HEK293 (cell line): Measurements from ENCODE around the gene ASL.
"Not testable (repeated sequence)": the region's sequence is repeated elsewhere in the genome, so short reads cannot be mapped to it uniquely, and the experiment has no call there.

ENCODE experiments used
- CTCF ChIA-PET: fragments of 350-600 bp; formaldehyde crosslinking; extraction: SDS; loops from one replicate; lab custom pipeline; 2021; ENCODE audit warnings: antibody characterized with exemption; lab: Yijun Ruan, JAX
- POLR2A ChIA-PET: fragments of 300-600 bp; formaldehyde crosslinking; extraction: SDS; loops from one replicate; lab custom pipeline; 2020; ENCODE audit warnings: antibody characterized with exemption, inconsistent platforms; lab: Yijun Ruan, JAX
- H3K27ac ChIP-seq: fragments of 200-500 bp; sonication (Bioruptor generic); 2 replicates; pipeline ENCODE4 v1.5.1; 2014; ENCODE audit warnings: low read depth, low read length, control low read depth, inconsistent platforms; ENCODE audit errors: extremely low read depth
- H3K36me3 ChIP-seq, 2 experiments: fragments of 200-500 bp in 1 of 2; sonication (Bioruptor generic) in 1 of 2; 1 replicate in 1 of 2; 2 replicates in 1 of 2; pipeline ENCODE4 v1.5.1; 2014 to 2017; ENCODE audit warnings: inconsistent platforms in 2 of 2, low read length in 2 of 2; ENCODE audit not compliant: control insufficient read depth in 2 of 2, insufficient read depth in 1 of 2
- H3K4me1 ChIP-seq: fragments of 200-500 bp; sonication (Bioruptor generic); 2 replicates; pipeline ENCODE4 v1.5.1; 2014; ENCODE audit warnings: mild to moderate bottlenecking, low read length, inconsistent platforms; ENCODE audit not compliant: control insufficient read depth, insufficient read depth
- H3K4me3 ChIP-seq: 2 replicates; pipeline ENCODE4 v1.5.1; 2011; ENCODE audit warnings: low read depth, mild to moderate bottlenecking, control low read depth, low read length, moderate library complexity
- H3K9me3 ChIP-seq: fragments of 200-500 bp; sonication (Bioruptor generic); 2 replicates; pipeline ENCODE4 v1.5.1; 2014; ENCODE audit warnings: low read depth, low read length, inconsistent platforms; ENCODE audit not compliant: control insufficient read depth, insufficient read depth
- BCL11A ChIP-seq: fragments of 450-650 bp; formaldehyde crosslinking; IDR thresholded peaks from 2 replicates; pipeline ENCODE4 v1.5.1; 2016; ENCODE audit warnings: low read depth, missing biosample characterization, missing genetic modification characterization
- GFI1B ChIP-seq: fragments of 450-650 bp; formaldehyde crosslinking; IDR thresholded peaks from 2 replicates; pipeline ENCODE4 v1.5.1; 2016; ENCODE audit warnings: missing biosample characterization, missing genetic modification characterization
- HOXD13 ChIP-seq: sonication (generic); formaldehyde crosslinking; IDR thresholded peaks from 2 replicates; pipeline ENCODE4 v1.8.0; 2022; ENCODE audit warnings: missing genetic modification reagents, borderline replicate concordance
- KLF7 ChIP-seq: fragments of 450-650 bp; formaldehyde crosslinking; IDR thresholded peaks from 2 replicates; pipeline ENCODE4 v1.5.1; 2016; ENCODE audit warnings: missing biosample characterization, missing genetic modification characterization, borderline replicate concordance
- MYNN ChIP-seq: fragments of 450-650 bp; formaldehyde crosslinking; IDR thresholded peaks from 2 replicates; pipeline ENCODE4 v1.5.1; 2016; ENCODE audit warnings: missing biosample characterization, missing genetic modification characterization, borderline replicate concordance
- PRDM10 ChIP-seq: fragments of 450-650 bp; formaldehyde crosslinking; IDR thresholded peaks from 2 replicates; pipeline ENCODE4 v1.5.1; 2016; ENCODE audit warnings: missing biosample characterization, missing genetic modification characterization
- SCRT2 ChIP-seq: fragments of 450-650 bp; formaldehyde crosslinking; IDR thresholded peaks from 2 replicates; pipeline ENCODE4 v1.5.1; 2016; ENCODE audit warnings: missing biosample characterization, missing genetic modification characterization
- ZBTB11 ChIP-seq: fragments of 450-650 bp; formaldehyde crosslinking; conservative IDR thresholded peaks from 2 replicates; pipeline ENCODE4 v1.5.1; 2016; ENCODE audit warnings: low read depth, missing biosample characterization, missing genetic modification characterization
- ZBTB21 ChIP-seq: fragments of 450-650 bp; formaldehyde crosslinking; IDR thresholded peaks from 2 replicates; pipeline ENCODE4 v1.5.1; 2017; ENCODE audit warnings: missing biosample characterization, missing genetic modification characterization
- ZNF146 ChIP-seq: fragments of 450-650 bp; formaldehyde crosslinking; IDR thresholded peaks from 2 replicates; pipeline ENCODE4 v1.5.1; 2016; ENCODE audit warnings: missing biosample characterization, missing genetic modification characterization
- ZNF280C ChIP-seq: fragments of 450-650 bp; formaldehyde crosslinking; IDR thresholded peaks from 2 replicates; pipeline ENCODE4 v1.5.1; 2016; ENCODE audit warnings: missing biosample characterization, missing genetic modification characterization
- ZNF280D ChIP-seq: fragments of 450-650 bp; formaldehyde crosslinking; IDR thresholded peaks from 2 replicates; pipeline ENCODE4 v1.5.1; 2016; ENCODE audit warnings: missing biosample characterization, missing genetic modification characterization
- ZNF362 ChIP-seq: fragments of 450-650 bp; formaldehyde crosslinking; IDR thresholded peaks from 2 replicates; pipeline ENCODE4 v1.5.1; 2016; ENCODE audit warnings: missing biosample characterization, missing genetic modification characterization
- ZNF521 ChIP-seq: fragments of 450-650 bp; formaldehyde crosslinking; IDR thresholded peaks from 2 replicates; pipeline ENCODE4 v1.5.1; 2017; ENCODE audit warnings: missing biosample characterization, mild to moderate bottlenecking, missing genetic modification characterization
- ZNF600 ChIP-seq: fragments of 450-650 bp; formaldehyde crosslinking; IDR thresholded peaks from 2 replicates; pipeline ENCODE4 v1.5.1; 2016; ENCODE audit warnings: missing biosample characterization, missing genetic modification characterization
- ZNF639 ChIP-seq: fragments of 450-650 bp; formaldehyde crosslinking; IDR thresholded peaks from 2 replicates; pipeline ENCODE4 v1.5.1; 2016; ENCODE audit warnings: missing biosample characterization, missing genetic modification characterization
- ZNF707 ChIP-seq: fragments of 450-650 bp; formaldehyde crosslinking; IDR thresholded peaks from 2 replicates; pipeline ENCODE4 v1.5.1; 2016; ENCODE audit warnings: missing biosample characterization, missing genetic modification characterization
- ZNF791 ChIP-seq: fragments of 450-650 bp; formaldehyde crosslinking; IDR thresholded peaks from 2 replicates; pipeline ENCODE4 v1.5.1; 2016; ENCODE audit warnings: missing biosample characterization, missing genetic modification characterization
- ZNF837 ChIP-seq: fragments of 450-650 bp; formaldehyde crosslinking; IDR thresholded peaks from 2 replicates; pipeline ENCODE4 v1.5.1; 2016; ENCODE audit warnings: missing biosample characterization, missing genetic modification characterization
- ZSCAN30 ChIP-seq: fragments of 450-650 bp; IDR thresholded peaks from 2 replicates; pipeline ENCODE4 v1.5.1; 2018; ENCODE audit warnings: missing biosample characterization, mild to moderate bottlenecking, missing genetic modification characterization, moderate library complexity

The ASL gene

GRCh38 chr7:66105263-66105748 is 29.7 kb downstream of the ASL start:
- POLR2A ChIA-PET = no interaction called here
- no peak for TF ChIP-seq ZNF707 (tag by site-specific recombination)
- no peak for TF ChIP-seq ZNF837
- TF ChIP-seq ZNF791 (tag by site-specific recombination) = no peak
- no peak for TF ChIP-seq ZBTB11 (tag by site-specific recombination)
- TF ChIP-seq ZSCAN30 (tag by site-specific recombination) = no peak
- no peak for TF ChIP-seq ZNF521 (tag by site-specific recombination)
- no peak for TF ChIP-seq ZBTB21 (tag by site-specific recombination)
- no peak for TF ChIP-seq BCL11A (tag by site-specific recombination)
- TF ChIP-seq ZNF600 = no peak
- no peak for TF ChIP-seq ZNF146 (tag by site-specific recombination)
- TF ChIP-seq ZNF280D (tag by site-specific recombination) = no peak
- TF ChIP-seq ZNF280C (tag by site-specific recombination) = no peak
- TF ChIP-seq HOXD13 = no peak
- TF ChIP-seq MYNN (tag by site-specific recombination) = no peak
- TF ChIP-seq KLF7 (tag by site-specific recombination) = no peak
- TF ChIP-seq ZNF639 (tag by site-specific recombination) = no peak
- no peak for TF ChIP-seq ZNF362 (tag by site-specific recombination)
- TF ChIP-seq GFI1B (tag by site-specific recombination) = no peak
- TF ChIP-seq PRDM10 (tag by site-specific recombination) = no peak
- no peak for TF ChIP-seq SCRT2 (tag by site-specific recombination)
- Histone ChIP-seq H3K27ac (no peak overlapping the region), H3K36me3 (no peaks in the 10 kb centered on the region; a peak in 1 of 3 replicates), H3K4me1 (no peaks in the 10 kb centered on the region), H3K4me3 (no peak overlapping the region), H3K9me3 (no peaks in the 10 kb centered on the region)
- CTCF ChIA-PET = no interaction called here

- H3K4me1 ChIP-seq, H3K9me3 ChIP-seq, H3K27ac ChIP-seq, CTCF ChIA-PET, H3K36me3 ChIP-seq, H3K4me3 ChIP-seq: not testable (repeated sequence)
- POLR2A ChIA-PET = interaction anchor here (0.7 kb wide), 1 partner anchor 75 kb away, joined by 5 read pairs; no protein-coding TSS in a partner anchor
Measured at GRCh38 chr7:66108410-66108809, 32.8 kb downstream of the ASL start.
